ENCODE results near the gene POLR3B. TPM values are rescaled to one million over a fixed set of nuclear protein-coding genes. Genes with fewer than 3 reads are reported as not detected.
"Not testable (repeated sequence)": the region's sequence is repeated elsewhere in the genome, so short reads cannot be mapped to it uniquely, and the experiment has no call there.

The POLR3B gene
- total RNA-seq (9.8 TPM), polyA plus RNA-seq (ENCODE audit: insufficient read depth in 1 of 8, insufficient read length in 8 of 8, low replicate concordance in 1 of 8) (10 to 100 TPM in 7 of 8 donors, 1 to 10 TPM in 1; 8.9 to 13.3 (median 11.8) TPM)
- long read RNA-seq, donor 1, result 0 reads
- long read RNA-seq, donor 2, result 0 reads
- long read RNA-seq, donor 3, full-length matches to known transcripts, result 3 of 3 reads
- long read RNA-seq, donor 3, partial matches to known transcripts, result 0 of 3 reads
- long read RNA-seq, donor 3, other reads (novel, unspliced or antisense), result 0 of 3 reads
- long read RNA-seq, donor 4, result 0 reads
- long read RNA-seq, donor 5, full-length matches to known transcripts, result 4 of 9 reads
- long read RNA-seq, donor 5, partial matches to known transcripts, result 5 of 9 reads
- long read RNA-seq, donor 5, other reads (novel, unspliced or antisense), result 0 of 9 reads
- long read RNA-seq, donor 6, result 0 reads
- long read RNA-seq, donor 7, result 0 reads
- long read RNA-seq, donor 8, result 0 reads
- long read RNA-seq, donor 9, result 0 reads
- long read RNA-seq, donor 10, full-length matches to known transcripts, result 1 of 6 reads
- long read RNA-seq, donor 10, partial matches to known transcripts, result 5 of 6 reads
- long read RNA-seq, donor 10, other reads (novel, unspliced or antisense), result 0 of 6 reads
- long read RNA-seq, donor 11, result 0 reads

DNA sequence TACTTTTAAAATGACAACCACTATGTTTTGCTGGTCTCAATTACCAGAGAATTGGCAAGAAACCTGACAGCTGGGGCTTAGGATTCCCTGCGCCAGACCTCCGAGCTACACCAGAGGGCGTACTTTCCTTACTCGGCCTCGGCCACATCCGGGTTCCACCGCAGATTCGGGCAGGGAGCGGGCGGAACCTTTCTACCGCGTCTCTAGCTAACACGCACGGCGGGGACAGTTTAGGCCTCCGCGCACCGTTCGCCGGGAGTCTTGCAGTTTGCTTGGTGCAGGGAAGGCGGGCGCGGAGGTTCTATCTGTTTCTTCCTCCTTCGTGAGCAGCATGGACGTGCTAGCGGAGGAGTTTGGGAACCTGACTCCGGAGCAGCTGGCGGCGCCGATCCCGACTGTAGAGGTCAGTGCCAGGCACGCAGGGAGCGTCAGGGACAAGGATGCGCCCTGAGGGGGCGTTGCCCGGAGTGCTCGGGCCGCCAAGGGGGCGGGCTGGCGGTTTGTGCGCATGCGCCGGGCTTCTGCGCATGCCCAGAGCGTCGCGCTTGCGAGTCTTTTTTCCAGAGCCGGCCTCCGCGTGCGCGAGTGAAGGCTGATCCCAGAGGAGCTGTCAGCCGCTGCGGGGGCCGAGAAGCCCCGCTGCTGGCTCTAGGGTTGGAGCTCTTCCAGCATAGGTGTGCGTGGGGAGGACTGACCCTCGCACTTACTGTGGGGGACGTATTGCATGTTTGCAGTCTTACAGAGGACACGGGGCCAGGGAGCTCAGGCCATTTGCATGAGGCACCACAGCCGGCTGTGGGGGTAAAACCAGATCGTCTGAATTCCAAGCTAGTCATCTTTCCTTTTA lies at the start of gene POLR3B:
Gene POLR3B, plus strand, starts transcription at position 200 of the 847 bp plus-strand sequence. Its CDS starts 132 bp downstream, at position 332.
- under 1% methylated on average over 55 of the region's 63 CpGs for WGBS (ENCODE audit: insufficient coverage)

DNA sequence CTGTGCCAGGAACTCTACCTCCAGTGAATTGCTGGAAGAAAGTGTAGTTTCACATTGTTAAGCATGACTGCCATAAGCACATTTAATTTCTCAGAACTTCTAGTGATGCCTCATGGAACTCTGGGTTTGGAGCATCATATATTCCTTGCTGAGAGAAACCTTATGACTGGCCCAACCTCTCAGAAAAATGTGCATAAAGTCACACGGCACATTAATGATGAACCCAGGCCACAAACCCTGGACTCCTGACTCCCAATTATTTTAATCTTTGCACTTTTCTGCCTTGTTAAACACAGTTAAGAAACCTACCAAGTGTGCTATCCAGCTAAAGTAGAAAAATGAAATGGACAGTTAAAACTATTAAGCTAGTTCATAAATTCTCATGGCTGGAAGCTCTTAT lies 49.4 kb upstream of the POLR3B start:
- Histone ChIP-seq H3K27me3 (ENCODE audit: control insufficient read depth, insufficient read depth, low read length) (no peaks in the 10 kb centered on the region), H3K36me3 (ENCODE audit: control insufficient read depth, insufficient read depth, low read length) (peaks cover 2% of the 10 kb centered on the region), H3K4me1 (ENCODE audit: control insufficient read depth, insufficient read depth, low read length) (peaks cover 32% of the 10 kb centered on the region), H3K4me3 (ENCODE audit: low read length) (no peak overlapping the region), H3K9me3 (replicated peaks; ENCODE audit: control insufficient read depth, low read depth, low read length) (no peaks in the 10 kb centered on the region), H3K27ac (ENCODE audit: low read length) (no peak overlapping the region)
- no CpG with 5 or more reads among the region's 1 CpG for WGBS (ENCODE audit: insufficient coverage)
- peak; percentile 41 for DNase-seq

More for the DNA sequence above, at the start of gene POLR3B:
- no peaks in the 10 kb centered on the region for H3K36me3 ChIP-seq (ENCODE audit: control insufficient read depth, insufficient read depth, low read length)
- H3K4me1 ChIP-seq (ENCODE audit: control insufficient read depth, insufficient read depth, low read length), result peaks cover 5% of the 10 kb centered on the region
- H3K9me3 ChIP-seq (replicated peaks; ENCODE audit: control insufficient read depth, low read depth, low read length), result no peaks in the 10 kb centered on the region
- H3K27me3 ChIP-seq (ENCODE audit: control insufficient read depth, insufficient read depth, low read length), result no peaks in the 10 kb centered on the region
- peak within 1 kb of the TSS; percentile 97 for H3K27ac ChIP-seq (ENCODE audit: low read length)
- H3K4me3 ChIP-seq (ENCODE audit: low read length), result peak within 1 kb of the TSS; percentile 78
- peak; percentile 99 for DNase-seq

DNA sequence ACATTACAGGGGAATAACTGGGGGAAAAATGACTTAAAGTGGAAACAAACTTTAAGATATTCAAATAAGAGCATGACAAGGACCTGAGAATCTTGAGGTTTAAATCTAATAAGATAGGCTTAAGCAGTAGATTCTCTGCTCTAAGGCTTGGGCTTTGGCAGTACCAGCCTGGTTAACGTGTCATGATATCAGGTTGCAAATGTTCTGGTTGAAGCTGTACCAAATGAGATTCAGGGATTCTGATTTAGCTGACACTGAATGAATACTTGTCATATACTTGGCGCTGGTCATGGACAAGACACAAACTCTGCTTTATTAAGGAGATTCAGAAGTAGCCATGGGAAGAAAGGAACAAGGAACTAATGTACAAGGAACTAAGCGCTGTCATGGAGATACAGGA lies 48.9 kb upstream of the POLR3B start:
- no peaks in the 10 kb centered on the region for H3K27me3 ChIP-seq (ENCODE audit: control insufficient read depth, insufficient read depth, low read length)
- H3K36me3 ChIP-seq (ENCODE audit: control insufficient read depth, insufficient read depth, low read length), result peaks cover 2% of the 10 kb centered on the region
- no peak overlapping the region for H3K27ac ChIP-seq (ENCODE audit: low read length)
- H3K4me1 ChIP-seq (ENCODE audit: control insufficient read depth, insufficient read depth, low read length), result peaks cover 28% of the 10 kb centered on the region
- H3K4me3 ChIP-seq (ENCODE audit: low read length), result no peak overlapping the region
- DNase-seq, result no peak
- 59% methylated on average over 3 of the region's 3 CpGs for WGBS (ENCODE audit: insufficient coverage)
- no peaks in the 10 kb centered on the region for H3K9me3 ChIP-seq (replicated peaks; ENCODE audit: control insufficient read depth, low read depth, low read length)

DNA sequence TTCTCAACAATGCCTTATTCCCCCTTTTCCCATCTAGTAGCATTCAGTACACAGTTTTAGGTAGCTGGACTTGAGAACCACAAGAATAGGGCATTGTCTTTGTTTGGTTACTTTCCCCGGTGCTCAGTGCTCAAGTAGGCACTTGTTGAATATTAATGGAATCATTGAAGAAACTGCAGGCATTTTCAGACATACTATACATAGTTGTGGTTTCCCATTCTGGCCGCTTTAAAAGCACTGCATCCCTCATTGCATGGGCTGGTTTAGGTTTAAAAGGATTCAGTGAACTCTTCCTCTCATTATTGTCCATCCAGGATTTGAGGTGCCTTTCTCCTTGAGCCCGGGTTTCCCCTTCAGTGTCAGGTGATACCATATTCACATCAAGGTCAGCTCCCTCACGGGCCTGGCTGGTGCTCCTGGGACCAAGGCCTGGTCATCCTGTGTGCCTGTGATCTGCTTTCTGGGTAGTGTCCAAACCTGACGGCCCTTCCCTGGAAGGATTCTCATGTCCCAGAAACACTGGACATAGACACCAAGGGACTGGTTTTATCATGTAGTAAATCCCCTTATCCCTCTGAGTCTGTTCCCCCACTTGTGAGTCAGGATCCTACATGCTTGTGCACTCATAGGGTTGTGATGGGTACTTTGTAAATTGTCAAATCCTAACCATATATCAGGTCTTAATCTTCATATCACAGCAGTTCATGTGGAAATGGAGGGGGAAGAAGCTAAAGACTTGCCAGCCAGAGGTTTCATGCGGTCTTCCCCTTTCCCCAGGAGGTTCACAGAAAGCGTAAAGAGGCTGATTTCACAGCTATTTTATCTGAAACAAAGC lies 47.7 kb upstream of the POLR3B start:
- Histone ChIP-seq H3K9me3 (replicated peaks; ENCODE audit: control insufficient read depth, low read depth, low read length) (no peaks in the 10 kb centered on the region), H3K4me3 (ENCODE audit: low read length) (no peak overlapping the region), H3K36me3 (ENCODE audit: control insufficient read depth, insufficient read depth, low read length) (peaks cover 2% of the 10 kb centered on the region), H3K27ac (ENCODE audit: low read length) (no peak overlapping the region), H3K4me1 (ENCODE audit: control insufficient read depth, insufficient read depth, low read length) (peaks cover 22% of the 10 kb centered on the region), H3K27me3 (ENCODE audit: control insufficient read depth, insufficient read depth, low read length) (no peaks in the 10 kb centered on the region)
- WGBS (ENCODE audit: insufficient coverage), result 77% methylated on average over 3 of the region's 7 CpGs
- no peak for DNase-seq

DNA sequence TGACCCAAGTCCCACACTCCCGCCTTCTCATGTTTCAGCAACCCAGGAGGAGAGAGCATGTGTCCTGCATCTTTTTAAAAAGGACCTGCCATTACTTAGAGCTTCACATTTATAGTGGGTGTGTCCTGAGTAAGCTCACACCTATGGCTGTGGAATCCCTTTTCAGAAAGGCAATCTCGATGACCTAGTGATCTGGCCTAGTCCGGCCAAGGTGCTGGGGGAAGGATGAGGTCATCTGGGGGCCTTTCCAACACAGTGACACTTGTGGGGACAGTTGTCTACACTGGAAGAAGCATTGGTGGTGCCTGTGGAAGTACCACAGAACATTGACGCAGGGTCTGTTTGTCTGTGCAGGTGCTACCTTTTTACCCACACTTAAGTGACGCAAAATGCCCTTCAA lies 46.9 kb upstream of the POLR3B start:
- no peak for DNase-seq
- H3K27me3 ChIP-seq (ENCODE audit: control insufficient read depth, insufficient read depth, low read length), result no peaks in the 10 kb centered on the region
- no peak overlapping the region for H3K4me3 ChIP-seq (ENCODE audit: low read length)
- 80% methylated on average over 3 of the region's 5 CpGs for WGBS (ENCODE audit: insufficient coverage)
- H3K9me3 ChIP-seq (replicated peaks; ENCODE audit: control insufficient read depth, low read depth, low read length), result no peaks in the 10 kb centered on the region
- H3K27ac ChIP-seq (ENCODE audit: low read length), result no peak overlapping the region
- peaks cover 5% of the 10 kb centered on the region for H3K36me3 ChIP-seq (ENCODE audit: control insufficient read depth, insufficient read depth, low read length)
- H3K4me1 ChIP-seq (ENCODE audit: control insufficient read depth, insufficient read depth, low read length), result peaks cover 22% of the 10 kb centered on the region

DNA sequence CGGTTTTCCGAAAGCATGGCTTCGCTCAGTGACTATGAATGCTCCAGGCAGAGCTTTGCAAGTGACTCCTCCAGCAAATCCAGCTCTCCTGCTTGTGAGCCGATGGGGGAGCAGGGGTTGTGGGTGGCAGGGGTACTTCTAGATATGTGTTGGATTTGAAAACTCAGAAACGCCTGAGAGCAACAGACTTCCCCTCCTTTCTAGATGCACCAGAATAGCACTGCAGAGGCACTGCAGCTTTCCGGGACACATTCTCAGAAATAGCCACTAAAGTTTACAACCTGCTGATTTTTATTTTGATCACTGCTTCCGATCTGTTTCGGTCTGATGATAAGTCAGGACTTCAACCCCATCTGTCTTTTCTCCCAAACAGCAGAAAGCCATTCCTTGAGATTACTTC lies 46.4 kb upstream of the POLR3B start:
- H3K4me3 ChIP-seq (ENCODE audit: low read length), result no peak overlapping the region
- no peak overlapping the region for H3K27ac ChIP-seq (ENCODE audit: low read length)
- no peaks in the 10 kb centered on the region for H3K27me3 ChIP-seq (ENCODE audit: control insufficient read depth, insufficient read depth, low read length)
- DNase-seq, result no peak
- H3K4me1 ChIP-seq (ENCODE audit: control insufficient read depth, insufficient read depth, low read length), result peaks cover 22% of the 10 kb centered on the region
- peaks cover 5% of the 10 kb centered on the region for H3K36me3 ChIP-seq (ENCODE audit: control insufficient read depth, insufficient read depth, low read length)
- WGBS (ENCODE audit: insufficient coverage), result 9% methylated on average over 2 of the region's 8 CpGs
- H3K9me3 ChIP-seq (replicated peaks; ENCODE audit: control insufficient read depth, low read depth, low read length), result no peaks in the 10 kb centered on the region

DNA sequence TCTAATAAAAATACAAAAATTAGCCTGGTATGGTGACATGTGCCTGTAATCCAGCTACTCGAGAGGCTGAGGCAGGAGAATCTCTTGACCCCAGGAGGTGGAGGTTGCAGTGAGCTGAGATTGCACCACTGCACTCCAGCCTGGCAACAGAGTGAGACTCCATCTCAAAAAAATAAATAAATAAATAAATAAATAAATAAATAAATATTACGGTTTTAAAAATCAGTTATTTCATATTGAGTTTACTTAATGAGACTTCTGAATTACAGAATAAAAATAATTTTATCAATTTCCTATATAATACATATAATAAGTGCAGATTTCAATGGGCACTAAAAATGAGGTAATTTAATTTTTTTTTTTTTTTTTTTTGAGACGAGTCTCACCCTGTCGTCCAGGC lies 44.1 kb upstream of the POLR3B start:
- no CpG with 5 or more reads among the region's 4 CpGs for WGBS (ENCODE audit: insufficient coverage)
- H3K36me3 ChIP-seq (ENCODE audit: control insufficient read depth, insufficient read depth, low read length); H3K9me3 ChIP-seq (replicated peaks; ENCODE audit: control insufficient read depth, low read depth, low read length); H3K4me3 ChIP-seq (ENCODE audit: low read length); H3K27me3 ChIP-seq (ENCODE audit: control insufficient read depth, insufficient read depth, low read length); H3K27ac ChIP-seq (ENCODE audit: low read length); DNase-seq: not testable (repeated sequence)
- peaks cover 19% of the 10 kb centered on the region for H3K4me1 ChIP-seq (ENCODE audit: control insufficient read depth, insufficient read depth, low read length)

DNA sequence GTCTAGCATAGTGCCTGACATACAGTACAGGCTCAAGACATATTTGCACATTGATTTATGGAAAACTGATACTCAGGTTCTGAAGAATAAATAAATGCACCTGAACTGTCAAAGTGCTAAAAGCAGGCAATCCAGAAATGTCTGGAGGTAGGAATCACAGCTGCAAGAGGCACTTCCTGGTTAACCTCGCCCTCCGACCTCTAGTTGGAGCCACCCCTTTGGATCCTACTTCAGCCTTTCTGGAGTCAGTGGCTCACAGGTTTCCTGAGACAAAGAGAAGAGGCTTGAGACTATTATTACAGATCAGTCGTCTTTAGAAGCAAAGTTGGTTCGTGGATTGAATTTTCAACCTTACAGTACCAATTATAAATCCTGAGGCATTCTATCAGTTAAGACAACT lies 42.0 kb upstream of the POLR3B start:
- Histone ChIP-seq H3K27me3 (ENCODE audit: control insufficient read depth, insufficient read depth, low read length) (no peaks in the 10 kb centered on the region), H3K36me3 (ENCODE audit: control insufficient read depth, insufficient read depth, low read length) (peaks cover 13% of the 10 kb centered on the region), H3K9me3 (replicated peaks; ENCODE audit: control insufficient read depth, low read depth, low read length) (no peaks in the 10 kb centered on the region), H3K4me1 (ENCODE audit: control insufficient read depth, insufficient read depth, low read length) (peaks cover 5% of the 10 kb centered on the region), H3K4me3 (ENCODE audit: low read length) (no peak overlapping the region), H3K27ac (ENCODE audit: low read length) (no peak overlapping the region)
- WGBS (ENCODE audit: insufficient coverage), result 88% methylated on average over 2 of the region's 4 CpGs
- no peak for DNase-seq

DNA sequence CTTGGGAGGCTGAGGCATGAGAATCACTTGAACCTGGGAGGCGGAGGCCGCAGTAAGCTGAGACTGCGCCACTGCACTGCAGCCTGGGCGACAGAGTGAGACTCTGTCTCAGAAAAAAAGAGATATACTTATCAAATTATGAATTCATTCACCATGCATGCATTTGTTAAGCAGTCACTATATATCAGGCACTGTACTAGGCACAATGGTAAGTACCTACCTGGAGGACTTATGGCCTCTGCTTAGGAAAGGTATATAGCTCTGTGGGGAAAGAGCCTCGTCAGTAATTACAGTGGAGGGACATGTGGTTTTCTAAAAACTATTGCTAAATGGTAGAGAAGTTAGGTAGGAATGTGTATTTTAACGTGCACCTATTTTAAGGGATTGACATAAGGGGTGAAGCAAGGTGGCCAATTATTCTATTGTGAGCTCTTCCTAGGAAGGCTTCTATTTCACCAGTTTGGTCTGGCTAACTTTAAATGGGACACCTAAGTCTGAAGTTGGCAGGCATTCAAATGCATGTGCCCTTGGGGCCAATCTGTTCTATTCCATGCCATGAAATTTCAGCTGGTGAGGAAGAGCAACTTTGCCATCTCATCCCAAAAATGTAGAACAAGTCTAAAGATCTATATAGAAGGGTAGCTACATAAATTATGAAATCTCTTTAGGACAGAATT lies 40.0 kb upstream of the POLR3B start:
- DNase-seq, result no peak
- no peaks in the 10 kb centered on the region for H3K27me3 ChIP-seq (ENCODE audit: control insufficient read depth, insufficient read depth, low read length)
- WGBS (ENCODE audit: insufficient coverage), result 69% methylated on average over 2 of the region's 6 CpGs
- no peak overlapping the region for H3K4me3 ChIP-seq (ENCODE audit: low read length)
- H3K4me1 ChIP-seq (ENCODE audit: control insufficient read depth, insufficient read depth, low read length), result no peaks in the 10 kb centered on the region
- H3K27ac ChIP-seq (ENCODE audit: low read length), result no peak overlapping the region
- peaks cover 17% of the 10 kb centered on the region for H3K36me3 ChIP-seq (ENCODE audit: control insufficient read depth, insufficient read depth, low read length)
- H3K9me3 ChIP-seq (replicated peaks; ENCODE audit: control insufficient read depth, low read depth, low read length), result no peaks in the 10 kb centered on the region

Measured in muscle of leg (tissue), 16 donors.